Activated T-helper 1 cell treated with Interleukin-2 at 50 U/mL for 16 hours (primary cell): Measurements from ENCODE around the gene MPND.

Source experiments
- DNase-seq: peaks from one replicate; pipeline ENCODE4 v3.0.0-alpha.2; 2020; ENCODE audit warnings: low read depth

The MPND gene

DNA sequence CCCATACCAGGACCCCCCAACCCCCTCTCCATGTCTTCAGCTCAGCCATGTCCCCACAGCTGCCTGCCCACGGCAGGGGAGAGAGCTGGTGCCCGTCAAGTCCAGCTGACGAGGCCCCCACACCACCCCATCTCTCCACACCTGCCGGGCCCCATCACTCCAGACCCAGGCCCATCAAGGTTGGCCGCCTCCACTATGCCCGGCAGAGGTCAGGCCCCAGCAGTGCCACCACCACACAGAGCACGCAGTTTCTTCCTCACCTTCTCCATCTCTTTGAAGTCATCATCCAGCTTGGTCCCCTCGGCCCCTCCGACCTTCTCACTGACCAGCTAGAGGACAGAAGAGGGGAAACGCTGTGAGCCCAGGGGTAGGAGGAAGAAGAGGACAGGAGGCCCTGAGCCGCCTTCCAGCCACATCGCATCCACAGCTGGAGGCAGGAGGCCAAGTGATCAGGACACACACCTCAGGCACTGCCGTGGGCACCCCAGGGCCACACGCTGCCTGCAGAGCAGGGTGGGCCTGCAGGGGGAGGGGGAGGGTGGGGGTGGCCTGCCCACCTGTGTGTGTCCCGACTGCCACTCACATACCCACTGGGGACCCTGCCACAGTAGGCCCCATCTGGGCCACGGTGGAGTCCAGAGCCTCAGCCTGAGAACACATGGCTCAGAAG is 23.4 kb downstream of the MPND start:
- DNase-seq: no peak

- DNase-seq: no peak
Observed at GRCh38 chr19:4367336-4367723, 24.0 kb downstream of the MPND start.

DNA sequence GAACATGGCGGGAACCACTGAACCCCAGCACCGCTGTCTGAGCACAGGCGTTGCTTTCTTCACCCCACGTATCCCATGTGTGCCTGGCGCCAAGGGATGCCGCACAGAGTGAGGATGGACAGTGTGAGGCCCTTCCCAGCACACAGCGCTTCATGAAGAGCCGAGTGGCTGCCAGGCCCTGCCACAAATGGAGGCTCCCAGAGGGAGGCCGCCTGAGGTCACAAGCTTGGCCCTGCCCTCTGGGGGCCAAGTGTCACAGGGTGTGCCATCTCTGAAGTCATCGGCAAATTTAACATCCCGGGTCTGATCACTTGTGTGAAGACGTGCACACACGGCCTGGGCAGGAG is 24.4 kb downstream of the MPND start:
- no peak for DNase-seq

GRCh38 chr19:4368128-4368820 is 24.9 kb downstream of the MPND start:
- DNase-seq: no peak

DNA sequence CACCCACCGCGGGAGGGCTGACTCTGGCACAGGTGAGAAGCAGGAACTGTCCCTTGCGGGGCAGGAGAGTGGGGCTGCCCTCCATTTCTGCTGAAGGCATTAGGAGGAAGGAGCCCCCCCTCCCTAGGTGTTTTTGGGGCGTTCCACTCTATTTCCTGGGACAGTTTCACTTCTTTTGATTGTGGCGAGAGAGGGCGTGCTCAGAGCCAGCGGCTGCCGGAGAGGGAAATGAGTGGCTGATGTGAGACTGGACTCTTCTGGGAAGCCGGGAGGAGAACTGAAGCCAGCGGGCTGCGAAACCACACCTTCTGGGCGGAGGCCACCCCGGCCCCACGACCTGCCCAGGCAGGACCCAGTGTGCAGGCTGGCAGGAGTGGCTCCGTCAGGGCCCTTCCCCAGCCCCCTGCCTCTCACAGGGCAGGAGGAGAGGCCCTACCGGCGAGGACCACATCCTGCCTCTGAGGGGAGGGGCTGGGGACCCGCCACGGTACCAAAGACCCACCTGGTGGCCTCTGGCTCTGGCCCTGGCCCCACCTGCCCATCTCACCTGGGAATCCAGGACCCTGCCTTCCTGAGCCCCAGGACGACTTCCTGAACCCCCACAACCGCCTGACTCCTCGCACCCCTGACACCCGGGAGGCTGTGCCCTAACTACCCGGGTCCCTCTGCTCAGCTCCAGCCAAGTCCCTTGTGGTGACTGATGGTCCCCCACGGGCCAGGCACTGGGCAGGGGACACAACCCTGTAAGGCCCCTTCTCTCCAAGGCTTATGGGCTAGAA is 25.9 kb downstream of the MPND start:
- peak; percentile 53 for DNase-seq

DNA sequence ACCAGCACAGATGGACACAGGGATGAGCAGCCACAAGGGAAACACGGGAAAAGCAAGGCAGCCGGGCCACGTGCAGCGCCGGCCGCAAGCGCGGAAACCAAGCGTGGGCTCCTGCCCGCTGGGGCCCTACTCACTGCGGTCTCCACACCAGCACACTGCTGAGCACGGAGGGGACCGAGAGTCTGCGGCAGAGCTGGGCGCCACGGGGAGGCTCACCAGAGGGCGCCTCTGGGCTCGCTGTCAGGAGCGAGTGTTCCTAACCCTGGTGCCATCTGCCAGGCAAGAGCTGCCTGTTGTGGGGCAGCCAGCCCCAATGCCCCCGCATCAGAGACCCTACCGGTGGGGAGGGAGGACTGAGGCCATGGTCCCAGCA is 26.5 kb downstream of the MPND start:
- peak; percentile 62 for DNase-seq

DNA sequence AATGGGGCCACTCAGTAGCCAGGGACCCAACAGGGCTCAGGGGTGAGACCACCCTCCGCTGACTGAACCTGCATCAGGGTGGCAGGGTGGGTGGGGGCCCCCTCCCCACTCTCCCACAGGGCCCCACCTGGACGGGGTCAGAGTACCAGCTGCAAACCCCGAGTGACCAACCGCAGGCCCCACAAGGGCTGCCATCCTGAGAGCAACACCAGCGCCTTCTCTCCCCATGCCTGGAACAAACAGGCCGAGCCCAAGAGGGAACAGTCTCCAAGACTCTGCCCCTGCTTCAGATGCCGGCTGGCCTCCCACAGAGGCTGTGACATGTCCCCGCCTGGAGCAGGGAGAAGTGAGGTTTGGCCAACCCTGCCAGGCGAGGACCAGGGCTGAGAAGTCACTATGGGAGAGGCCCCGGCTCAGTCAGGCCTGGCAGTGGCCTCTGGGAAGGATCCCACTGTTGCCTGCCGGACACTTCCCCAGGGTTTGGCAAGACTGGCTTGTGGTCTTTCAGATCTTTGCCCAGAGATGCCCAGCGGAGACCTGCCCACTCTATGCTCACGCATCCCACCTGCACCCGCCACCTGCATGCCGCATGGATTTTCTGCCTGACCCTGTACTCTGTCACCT is 27.2 kb downstream of the MPND start:
- DNase-seq: no peak

DNA sequence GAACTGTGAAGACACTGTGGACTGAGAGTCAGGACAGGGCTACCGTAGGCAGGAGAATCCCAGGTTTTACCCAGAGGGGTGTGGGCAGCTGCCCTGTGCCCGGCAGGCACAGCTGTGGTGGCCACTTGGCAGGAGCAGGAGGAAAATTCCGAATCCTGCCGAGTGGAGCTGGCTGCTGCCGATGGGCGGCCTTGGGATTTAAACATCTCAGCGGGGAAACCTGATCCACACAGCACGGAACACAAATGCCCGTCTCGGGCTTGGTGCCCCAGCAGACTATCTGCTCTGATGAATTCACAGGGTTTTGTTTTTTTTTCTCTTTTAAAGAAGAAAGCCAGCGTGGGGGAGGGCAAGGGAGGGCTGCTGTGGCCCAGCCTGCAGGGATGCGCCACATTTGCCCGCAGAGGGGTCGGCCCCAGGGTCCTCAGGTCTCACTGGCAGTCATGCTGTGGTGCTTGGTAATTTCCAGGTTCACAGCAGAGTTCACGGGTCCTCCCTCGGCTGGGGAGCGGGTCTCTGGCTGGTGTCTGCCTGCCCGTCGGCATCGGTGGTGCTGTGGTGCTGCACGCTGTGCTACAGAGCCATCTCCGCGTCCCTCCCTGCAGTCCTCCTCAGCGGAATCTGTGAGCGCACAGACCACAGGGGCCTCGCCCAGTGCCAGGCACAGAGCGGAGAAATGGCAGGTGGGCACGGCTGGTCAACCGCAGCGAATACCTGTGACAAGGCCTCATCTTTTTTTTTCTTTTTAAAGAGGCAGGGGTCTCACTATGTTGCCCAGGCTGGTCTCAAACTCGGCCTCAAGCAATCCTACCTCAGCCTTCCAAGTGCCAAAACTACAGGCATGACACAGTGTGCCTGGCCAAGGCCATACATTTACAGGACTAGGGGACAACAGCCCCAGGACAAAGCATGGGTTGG is 28.1 kb downstream of the MPND start:
- no peak for DNase-seq

GRCh38 chr19:4372165-4373012 is 29.0 kb downstream of the MPND start:
- no peak for DNase-seq

DNA sequence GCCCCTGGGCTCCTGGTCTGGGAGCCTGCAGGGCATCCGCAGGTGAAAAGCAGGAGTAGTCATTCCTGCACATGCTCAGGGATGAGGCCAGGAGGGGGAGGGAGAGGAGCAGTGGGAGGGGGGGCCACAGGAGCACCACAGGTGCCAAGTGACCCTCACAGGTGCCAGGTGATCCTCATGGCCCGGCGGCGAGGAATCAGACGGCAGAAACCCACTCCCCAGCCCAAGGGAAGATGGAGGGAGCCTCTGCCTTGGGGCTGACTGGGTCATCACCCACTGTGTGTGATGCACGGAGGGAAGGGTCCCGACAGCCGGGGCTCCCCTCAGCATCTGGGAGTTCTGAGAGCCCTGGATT is 29.6 kb downstream of the MPND start:
- no peak for DNase-seq

GRCh38 chr19:4373601-4374497 is 30.5 kb downstream of the MPND start:
- no peak for DNase-seq

DNA sequence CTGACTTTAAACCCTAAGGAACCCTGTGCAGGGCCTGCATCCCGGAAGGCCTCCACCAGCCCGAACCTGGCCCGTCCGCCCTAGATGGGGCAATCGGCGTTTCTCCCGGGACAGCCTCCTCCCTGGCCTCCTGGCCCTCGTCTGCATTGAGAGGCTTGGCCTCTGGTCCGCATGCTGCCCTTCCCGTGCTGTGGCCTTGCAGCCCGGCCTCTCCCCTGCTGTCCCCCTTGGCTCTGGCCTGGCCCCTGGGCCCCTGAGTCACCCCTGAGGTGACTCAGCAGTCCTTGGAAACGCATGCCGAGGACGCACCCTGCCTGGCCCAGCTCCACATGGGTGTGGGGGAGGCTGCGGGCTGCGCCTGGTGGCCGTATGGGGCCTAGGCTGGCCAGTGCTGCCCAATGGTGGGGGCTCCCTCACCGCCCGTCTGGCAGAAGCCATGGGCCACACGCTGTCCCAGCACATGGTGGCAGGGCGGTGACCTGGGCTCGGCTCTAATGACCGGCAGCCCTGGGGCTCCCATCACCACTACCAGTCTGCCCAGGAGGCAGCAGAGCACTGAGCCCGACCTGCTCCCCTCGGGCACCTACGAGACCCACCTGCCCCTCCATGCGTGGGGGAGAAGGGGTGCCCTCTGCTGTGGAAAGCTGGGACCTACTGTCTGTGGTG is 31.3 kb downstream of the MPND start:
- DNase-seq: no peak

- DNase-seq: no peak
Observed at GRCh38 chr19:4375164-4376027, 32.0 kb downstream of the MPND start.

DNA sequence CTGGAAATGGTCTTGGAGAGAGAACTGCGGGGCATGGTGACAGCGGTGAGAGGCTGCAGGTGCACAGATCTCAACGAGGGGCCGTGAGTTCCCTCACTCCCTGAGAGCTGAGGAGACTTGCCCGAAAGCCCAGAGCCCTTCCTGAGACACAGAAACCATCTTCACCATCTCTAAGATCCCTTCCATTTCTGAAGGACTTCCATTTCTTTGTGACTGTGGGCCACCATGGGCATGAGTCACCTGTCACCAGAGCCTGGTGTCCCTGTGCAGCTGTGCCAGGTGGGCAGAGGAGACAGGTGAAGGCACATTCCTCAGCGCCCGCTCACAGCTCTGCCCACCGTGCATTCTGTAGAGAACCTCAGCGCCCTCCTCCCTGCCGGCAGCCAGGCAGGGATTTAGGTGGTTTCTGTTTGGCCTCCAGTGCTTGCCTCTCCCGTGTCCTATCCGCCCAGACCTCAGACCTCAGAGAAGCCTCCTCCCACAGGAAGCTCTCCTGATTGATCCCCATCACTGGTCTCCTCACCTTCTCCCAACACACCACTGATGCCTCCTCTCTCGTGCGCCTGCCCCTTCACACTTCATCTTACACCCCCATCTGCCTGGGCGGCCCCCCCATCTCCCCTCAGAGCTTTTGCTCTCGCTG is 32.8 kb downstream of the MPND start:
- DNase-seq: no peak

DNA sequence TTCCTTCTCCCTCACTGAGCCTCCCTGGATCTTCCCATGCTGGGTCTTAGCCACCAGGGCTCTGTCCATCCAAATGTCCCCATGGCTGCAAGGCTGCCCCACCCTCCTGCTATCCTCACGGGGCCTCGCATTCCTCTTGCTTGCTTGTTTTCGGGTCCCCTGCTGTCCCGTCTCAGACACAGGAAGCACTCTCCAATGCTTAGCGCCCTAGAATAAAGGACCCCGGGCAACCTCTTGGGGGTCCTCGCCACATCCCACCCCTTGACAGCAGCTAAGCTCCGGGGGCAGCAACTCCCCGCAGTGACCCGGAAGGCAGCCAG is 33.3 kb downstream of the MPND start:
- DNase-seq: no peak

DNA sequence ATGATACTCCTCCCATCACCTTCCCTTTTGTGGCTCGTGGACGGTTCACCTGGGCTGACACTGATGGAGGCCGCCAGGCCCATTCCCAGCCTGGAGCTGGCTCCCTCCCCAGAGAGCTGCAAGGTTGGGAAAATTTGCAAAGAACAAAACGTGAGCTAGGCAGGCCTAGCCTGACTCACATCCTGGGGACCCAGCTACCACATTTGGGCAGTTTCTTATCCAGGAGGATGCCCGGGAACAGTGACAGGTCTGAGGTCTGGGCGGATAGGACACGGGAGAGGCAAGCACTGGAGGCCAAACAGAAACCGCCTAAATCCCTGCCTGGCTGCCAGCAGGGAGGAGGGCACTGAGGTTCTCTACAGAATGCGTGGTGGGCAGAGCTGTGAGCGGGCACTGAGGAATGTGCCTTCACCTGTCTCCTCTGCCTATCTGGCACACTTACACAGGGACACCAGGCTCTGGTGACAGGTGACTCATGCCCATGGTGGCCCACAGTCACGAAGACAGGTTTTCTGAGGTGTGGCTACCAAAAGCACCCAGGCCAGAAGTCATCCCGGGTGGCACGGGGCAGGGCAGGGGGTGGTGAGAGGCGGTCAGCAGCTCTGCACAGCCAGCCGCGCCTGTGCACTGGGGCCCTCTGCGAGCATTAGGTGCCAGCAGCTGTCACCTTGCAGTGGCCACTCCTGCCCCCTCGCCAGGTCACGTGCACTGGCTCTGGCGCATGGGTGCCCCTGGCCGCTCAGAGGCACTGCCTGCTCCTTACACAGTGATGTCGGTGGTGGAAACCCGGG is 33.8 kb downstream of the MPND start:
- no peak for DNase-seq

DNA sequence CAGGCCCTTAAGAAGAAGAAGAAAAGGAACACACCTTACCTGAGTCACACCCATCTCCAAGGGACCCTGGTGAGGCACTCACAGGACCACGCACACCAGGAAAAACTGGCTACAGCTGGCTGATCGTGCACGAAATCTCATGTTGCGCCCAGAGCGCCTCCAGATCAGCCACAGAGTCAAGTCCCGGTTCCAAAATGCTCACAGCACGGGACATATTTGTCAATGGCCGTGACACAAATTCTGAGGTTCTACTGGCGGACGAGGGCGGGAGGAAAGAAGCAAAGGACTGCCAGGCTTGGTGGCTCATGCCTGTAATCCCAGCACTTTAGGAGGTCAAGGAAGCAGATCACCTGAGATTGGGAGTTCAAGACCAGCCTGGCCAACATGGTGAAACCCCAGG is 35.5 kb downstream of the MPND start:
- no peak for DNase-seq
